ENCODE measurements around the gene PRDX3.
A peak's percentile ranks its signal among the peaks of the same experiment; 100 is the strongest.
"Not testable (repeated sequence)": the region's sequence is repeated elsewhere in the genome, so short reads cannot be mapped to it uniquely, and the experiment has no call there.

Gene PRDX3

GRCh38 chr10:119140603-119141245 is 37.9 kb downstream of the PRDX3 start:
- no peak for TF ChIP-seq CTCF (IDR thresholded peaks at IDR 0.05; ENCODE audit: extremely low read depth, missing control alignments)

GRCh38 chr10:119139464-119140067 is 39.0 kb downstream of the PRDX3 start:
- peak; percentile 25 for DNase-seq (ENCODE audit: low spot score)
- peak; percentile 31 for TF ChIP-seq CTCF (IDR thresholded peaks at IDR 0.05; ENCODE audit: extremely low read depth, missing control alignments)

More at GRCh38 chr10:119140603-119141245, 37.9 kb downstream of the PRDX3 start:
- DNase-seq (ENCODE audit: low spot score) = no peak

- no peak for DNase-seq (ENCODE audit: low spot score)
These were observed 40.0 kb downstream of the PRDX3 start for GRCh38 chr10:119138346-119139306.

GRCh38 chr10:119137878-119138277 is 40.7 kb downstream of the PRDX3 start:
- DNase-seq (ENCODE audit: low spot score) = not testable (repeated sequence)

More at GRCh38 chr10:119138346-119139306, 40.0 kb downstream of the PRDX3 start:
- TF ChIP-seq CTCF (IDR thresholded peaks at IDR 0.05; ENCODE audit: extremely low read depth, missing control alignments) = no peak

GRCh38 chr10:119136084-119136483 is 42.5 kb downstream of the PRDX3 start:
- DNase-seq (ENCODE audit: low spot score) = no peak
- no peak for TF ChIP-seq CTCF (IDR thresholded peaks at IDR 0.05; ENCODE audit: extremely low read depth, missing control alignments)

- DNase-seq (ENCODE audit: low spot score) = no peak
- no peak for TF ChIP-seq CTCF (IDR thresholded peaks at IDR 0.05; ENCODE audit: extremely low read depth, missing control alignments)
These were observed 43.1 kb downstream of the PRDX3 start for GRCh38 chr10:119135513-119135881.

- no peak for TF ChIP-seq CTCF (IDR thresholded peaks at IDR 0.05; ENCODE audit: extremely low read depth, missing control alignments)
- DNase-seq (ENCODE audit: low spot score) = no peak
These were observed 44.7 kb downstream of the PRDX3 start for GRCh38 chr10:119133949-119134348.
